HG03139 (cell line): ENCODE results near the gene RNF103.
"Not testable (repeated sequence)": the region's sequence is repeated elsewhere in the genome, so short reads cannot be mapped to it uniquely, and the experiment has no call there.

Experiments used
- ATAC-seq: cut with Tn5 transposase; IDR thresholded peaks from one replicate; pipeline ENCODE4 v1.9.1; 2021; ENCODE audit not compliant: unreplicated experiment

Gene RNF103, protein sequence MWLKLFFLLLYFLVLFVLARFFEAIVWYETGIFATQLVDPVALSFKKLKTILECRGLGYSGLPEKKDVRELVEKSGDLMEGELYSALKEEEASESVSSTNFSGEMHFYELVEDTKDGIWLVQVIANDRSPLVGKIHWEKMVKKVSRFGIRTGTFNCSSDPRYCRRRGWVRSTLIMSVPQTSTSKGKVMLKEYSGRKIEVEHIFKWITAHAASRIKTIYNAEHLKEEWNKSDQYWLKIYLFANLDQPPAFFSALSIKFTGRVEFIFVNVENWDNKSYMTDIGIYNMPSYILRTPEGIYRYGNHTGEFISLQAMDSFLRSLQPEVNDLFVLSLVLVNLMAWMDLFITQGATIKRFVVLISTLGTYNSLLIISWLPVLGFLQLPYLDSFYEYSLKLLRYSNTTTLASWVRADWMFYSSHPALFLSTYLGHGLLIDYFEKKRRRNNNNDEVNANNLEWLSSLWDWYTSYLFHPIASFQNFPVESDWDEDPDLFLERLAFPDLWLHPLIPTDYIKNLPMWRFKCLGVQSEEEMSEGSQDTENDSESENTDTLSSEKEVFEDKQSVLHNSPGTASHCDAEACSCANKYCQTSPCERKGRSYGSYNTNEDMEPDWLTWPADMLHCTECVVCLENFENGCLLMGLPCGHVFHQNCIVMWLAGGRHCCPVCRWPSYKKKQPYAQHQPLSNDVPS

DNA sequence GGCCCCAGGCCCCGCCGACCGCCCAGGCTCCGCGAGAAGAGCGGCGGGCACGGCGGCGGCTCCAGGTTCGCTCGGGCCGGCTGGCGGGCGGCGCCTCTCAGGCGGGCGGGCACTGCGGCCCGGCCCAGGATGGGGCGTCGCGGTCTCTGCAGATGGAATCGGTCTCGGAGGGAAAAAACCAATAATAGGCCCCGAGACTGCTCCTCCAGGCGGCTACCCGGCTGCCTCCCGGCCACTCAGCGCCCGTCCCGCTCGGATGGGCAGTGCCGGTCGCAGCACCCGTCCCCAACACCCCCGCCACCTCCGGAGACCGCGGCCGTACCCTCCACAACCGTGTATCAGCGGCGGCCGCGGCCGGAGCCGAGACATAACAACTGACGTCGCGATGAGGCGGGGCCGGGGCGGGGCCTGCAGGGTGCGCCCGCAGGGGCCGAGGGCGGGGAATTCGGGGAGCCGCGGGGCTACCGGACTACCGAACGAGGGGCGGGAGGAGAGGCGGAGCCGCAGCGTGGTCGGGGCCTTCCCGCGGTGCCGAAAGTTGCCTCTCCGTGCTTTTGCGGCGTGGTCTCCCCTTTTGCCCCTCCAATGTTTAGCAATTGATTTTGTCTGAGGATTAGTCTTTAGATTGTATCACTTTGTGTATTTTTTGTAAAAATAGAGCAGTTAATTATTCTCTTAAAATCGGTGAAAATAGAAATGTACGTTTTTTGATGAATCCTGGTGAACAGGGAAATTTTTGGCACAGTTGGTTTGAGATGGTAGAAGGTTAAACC is at the start of gene RNF103:
Gene RNF103 (minus strand): TSS at position 372 of the 773 bp plus-strand sequence. CDS start 979 bp downstream, outside the sequence.
- peak; percentile 72 for ATAC-seq

DNA sequence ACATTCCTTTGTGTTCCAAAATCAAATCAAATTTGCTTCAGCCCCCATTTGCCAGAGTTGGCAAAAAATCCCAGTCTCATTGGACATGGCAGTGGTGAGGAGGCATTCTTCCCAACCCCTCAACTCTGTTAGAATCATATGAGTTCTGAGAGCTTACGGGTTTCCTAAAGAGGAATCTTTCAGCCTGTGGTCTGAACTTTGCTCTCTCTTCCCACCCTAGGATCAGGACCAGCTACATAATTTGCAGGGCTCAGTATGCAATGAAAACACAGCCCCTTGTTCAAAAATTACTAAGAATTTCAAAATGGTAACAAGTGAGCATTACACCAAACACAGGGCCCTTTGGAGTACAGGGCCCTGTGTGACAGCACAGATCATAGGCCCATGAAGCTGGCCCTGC is 49.3 kb upstream of the RNF103 start:
- ATAC-seq, result no peak

DNA sequence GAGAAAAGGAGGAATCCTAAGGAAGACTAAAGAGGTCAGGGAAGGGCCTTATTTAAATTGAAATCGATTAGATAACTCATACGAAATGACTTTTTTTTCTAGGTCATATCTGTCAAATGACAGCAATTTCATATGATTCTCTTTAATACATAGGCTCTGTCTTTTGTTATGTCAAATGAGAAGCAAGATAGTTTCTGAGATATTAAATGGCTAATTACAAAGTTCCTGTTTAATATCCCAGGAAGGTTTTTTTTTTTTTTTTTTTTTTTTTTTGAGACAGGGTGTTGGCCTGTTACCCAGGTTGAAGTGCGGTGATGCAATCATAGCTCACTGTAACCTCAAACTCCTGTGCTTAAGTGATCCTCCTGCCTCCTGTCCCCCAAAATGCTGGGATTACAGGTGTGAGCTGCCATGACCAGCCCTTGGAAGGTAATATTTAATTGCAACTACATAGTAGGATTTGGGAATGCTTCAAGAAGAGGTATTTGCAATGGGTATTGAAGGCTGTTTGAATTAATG is 48.4 kb upstream of the RNF103 start:
- ATAC-seq, result no peak

DNA sequence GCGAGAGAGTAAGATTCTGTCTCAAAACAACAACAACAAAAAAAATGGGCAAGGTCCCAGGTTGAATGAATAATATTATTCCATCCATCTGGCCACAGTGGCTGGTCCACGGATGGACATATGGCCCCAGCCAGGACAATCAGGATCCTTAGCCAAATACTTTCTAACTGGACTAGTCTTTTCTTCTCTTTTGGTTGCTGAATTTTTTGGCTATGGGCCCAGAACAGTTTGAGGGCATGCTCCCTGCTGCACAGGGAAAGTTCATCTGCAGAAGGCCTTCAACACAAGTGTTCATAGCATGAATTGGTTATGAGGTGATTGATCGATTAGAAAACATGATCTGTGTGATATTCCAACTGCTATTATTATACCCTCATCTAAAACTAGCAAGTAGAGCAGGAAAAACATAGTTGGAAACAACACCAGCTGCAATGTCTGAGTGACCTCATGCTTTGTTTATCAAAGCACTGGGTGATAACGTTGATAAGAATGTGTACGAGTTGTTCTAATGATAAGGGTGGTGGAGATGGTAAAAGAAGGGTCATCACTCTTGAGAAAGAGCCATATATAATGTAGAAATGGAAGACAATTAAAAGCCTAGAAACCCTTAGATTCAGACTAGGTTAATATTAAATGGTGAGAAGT is 47.8 kb upstream of the RNF103 start:
- ATAC-seq, result no peak

DNA sequence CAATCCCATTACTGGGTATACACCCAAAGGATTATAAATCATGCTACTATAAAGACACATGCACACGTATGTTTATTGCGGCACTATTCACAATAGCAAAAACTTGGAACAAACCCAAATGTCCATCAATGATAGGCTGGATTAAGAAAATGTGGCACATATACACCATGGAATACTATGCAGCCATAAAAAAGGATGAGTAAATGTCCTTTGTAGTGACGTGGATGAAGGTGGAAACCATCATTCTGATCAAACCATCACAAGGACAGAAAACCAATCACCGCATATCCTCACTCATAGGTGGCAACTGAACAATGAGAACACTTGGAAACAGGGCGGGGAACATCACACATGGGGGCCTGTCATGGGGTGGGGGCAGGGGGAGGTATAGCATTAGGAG is 45.7 kb upstream of the RNF103 start:
- ATAC-seq, result not testable (repeated sequence)

DNA sequence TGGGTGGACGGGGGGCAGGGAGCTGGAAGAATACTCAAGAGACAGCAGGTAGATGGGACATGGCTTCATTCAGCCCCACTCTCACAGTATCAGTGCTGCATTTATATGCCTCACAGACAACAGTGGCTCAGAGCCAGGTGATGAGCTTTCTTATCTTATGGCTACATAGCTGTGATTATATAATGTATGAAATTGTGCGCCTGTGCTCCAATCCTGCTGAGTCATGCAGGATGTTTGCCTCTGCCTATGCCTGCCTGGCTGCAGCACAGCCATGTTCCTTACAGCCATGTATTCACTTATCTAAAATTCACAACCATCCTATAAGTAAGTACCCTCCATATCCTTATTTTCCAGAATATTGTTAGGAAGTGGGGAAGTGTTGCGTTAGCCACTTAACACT is 37.7 kb upstream of the RNF103 start:
- no peak for ATAC-seq

DNA sequence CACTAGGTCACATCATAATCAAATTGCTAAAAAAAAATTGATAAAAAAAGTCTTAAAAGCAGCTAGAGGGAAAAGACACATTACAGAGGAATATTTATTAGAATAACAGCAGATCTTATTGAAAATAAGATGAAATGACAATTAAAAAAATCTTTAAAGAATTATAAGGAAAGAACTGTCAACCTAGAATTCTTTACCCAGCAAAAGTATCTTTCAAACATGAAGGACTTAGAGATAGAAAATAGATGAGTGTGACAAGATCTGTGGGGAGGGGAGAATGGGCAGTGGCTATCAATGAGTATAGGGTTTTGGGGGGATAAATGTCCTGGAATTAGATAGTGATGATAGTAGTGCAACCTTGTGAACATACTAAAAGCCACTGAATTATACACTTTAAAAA is 26.5 kb upstream of the RNF103 start:
- ATAC-seq, result no peak

DNA sequence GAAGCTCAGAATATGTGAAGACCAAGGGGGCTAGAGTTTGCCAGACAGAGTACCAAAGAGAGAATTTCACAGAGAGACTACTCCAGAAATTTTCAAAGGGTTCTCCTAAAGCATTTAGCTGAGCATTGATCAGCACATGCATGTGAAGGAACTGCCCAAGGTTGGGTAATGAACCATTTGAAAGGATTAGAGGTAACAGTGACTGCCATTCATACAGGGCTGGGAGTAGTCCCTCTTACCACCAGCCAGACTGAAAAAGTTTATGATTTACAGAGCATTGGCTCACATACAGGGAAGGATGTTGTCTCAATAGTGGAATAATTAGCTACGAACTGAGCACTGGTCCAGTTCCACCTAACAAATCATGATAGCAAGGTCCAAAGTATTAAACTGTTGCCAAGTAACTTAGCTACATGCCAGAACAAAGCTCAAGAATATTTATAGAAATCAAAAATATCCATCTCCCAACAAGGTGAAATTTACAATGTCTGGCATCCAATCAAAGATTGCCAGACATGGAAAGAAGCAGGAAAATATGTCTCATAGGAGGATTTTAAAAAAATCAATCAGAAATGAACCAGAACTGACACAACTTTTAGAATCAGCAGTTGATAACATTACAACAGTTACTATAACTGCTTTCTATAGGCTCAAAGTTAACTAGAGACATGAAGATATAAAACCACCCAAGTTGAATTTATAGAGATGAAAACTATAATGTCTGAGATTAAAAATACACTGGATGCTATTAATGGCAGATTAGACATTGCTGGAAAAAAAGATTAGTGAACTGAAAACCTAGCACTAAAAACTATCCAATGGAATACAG is 25.7 kb upstream of the RNF103 start:
- ATAC-seq, result no peak

DNA sequence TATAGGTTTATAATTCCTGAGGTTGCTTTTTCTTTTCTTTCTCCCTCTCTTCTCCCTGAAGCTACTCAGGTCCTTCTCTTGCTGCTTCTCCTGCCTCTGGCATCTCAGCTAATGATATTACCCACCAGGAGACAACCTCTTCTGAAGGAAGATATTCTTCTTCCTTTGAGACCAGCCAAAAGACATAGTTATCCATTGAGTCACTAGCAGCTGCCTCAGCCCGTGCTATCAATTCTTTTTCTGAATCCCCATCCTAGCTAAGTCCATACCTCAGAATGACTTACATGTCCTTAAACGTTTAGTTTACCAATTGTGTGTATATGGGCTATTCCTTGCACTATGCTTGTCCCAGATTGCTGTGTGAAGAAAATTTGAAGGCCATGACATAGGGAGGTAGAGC is 25.0 kb upstream of the RNF103 start:
- ATAC-seq, result no peak

DNA sequence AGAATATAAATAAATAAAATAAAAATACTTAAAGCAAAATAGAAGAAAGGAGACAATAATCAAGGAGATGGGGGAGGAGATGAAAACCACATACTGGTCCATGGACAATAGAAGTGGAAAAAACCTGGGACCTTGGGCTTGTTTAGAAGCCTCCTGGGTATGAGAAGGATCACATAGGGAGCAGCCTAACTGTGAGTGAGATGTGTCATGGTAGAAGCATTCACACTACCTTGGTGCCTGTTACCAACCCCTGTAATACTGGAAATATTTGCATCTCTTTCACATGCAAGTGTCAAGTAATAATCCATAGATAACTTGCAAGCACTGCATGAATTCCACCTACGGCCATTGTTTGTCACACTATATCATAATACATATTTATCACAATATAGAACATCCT is 23.2 kb upstream of the RNF103 start:
- ATAC-seq, result no peak

DNA sequence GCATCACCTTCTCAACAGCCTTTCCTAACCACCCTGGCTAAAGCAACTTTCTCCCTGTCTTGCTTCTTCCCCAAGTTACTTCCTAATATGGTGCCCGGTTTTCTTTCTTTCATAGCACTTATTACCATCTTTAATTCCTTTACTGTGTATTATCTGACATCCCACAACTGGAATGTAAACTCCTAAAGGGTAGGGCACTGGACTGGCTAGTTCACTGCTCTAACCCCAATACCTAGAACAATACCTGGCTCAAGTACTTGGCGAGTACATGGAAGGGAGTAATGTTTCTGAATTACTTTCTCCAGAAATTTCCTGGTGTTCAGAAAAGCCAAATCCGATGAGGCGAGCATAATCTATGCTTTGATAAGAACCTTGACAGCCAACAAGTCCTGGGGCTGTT is 22.7 kb upstream of the RNF103 start:
- no peak for ATAC-seq

DNA sequence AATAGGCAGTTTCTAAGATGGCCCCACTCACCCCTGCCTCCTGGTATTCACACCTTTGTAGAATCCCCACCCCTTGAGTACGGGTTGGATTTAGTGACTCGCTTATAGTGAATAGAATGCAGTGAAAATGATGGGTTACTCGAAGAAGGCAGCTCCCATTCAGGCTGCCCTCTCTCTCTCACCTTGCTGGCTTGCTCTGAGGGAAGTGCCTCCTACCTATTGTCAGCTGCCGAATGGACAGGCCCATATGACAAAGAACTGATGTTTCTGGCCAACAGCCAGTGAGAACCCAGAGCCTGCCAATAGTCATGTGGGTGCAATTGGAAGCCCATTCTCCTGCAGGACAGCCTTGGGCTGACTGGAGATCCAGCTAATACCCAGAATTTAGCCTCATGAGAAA is 22.1 kb upstream of the RNF103 start:
- no peak for ATAC-seq

DNA sequence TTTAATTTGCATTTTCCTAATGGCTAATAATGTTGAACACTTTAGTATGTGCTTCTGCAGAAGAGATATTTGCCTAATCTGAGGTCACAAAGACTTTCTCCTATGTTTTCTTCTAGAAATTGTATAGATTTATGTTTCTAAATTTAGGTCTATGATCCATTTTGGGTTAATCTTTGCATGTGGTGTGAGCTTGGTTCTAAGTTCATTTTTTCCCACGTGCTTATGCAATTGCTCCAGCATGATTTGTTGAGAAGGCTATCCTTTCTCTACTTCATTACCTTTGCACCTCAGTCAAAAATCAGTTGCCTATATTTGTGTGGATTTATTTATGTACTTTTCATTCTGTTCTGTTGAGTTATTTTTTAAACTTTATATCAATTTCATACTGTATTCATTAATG is 15.0 kb upstream of the RNF103 start:
- no peak for ATAC-seq

DNA sequence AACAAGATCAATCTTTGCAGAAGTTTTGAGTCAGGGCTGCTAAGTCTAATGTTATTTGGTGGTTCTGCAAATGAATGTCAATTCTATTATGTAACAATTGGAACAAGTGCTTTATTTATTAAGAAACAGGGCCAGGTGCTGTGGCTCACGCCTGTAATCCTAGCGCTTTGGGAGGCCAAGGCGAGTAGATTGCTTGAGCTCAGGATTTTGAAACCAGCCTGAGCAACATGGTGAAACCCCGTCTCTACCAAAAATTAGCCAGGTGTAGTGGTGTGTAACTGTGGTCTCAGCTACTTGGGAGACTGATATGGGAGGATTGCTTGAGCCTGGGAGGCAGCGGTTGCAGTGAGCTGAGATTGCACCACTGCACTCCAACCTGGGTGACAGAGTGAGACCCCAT is 13.2 kb upstream of the RNF103 start:
- no peak for ATAC-seq

DNA sequence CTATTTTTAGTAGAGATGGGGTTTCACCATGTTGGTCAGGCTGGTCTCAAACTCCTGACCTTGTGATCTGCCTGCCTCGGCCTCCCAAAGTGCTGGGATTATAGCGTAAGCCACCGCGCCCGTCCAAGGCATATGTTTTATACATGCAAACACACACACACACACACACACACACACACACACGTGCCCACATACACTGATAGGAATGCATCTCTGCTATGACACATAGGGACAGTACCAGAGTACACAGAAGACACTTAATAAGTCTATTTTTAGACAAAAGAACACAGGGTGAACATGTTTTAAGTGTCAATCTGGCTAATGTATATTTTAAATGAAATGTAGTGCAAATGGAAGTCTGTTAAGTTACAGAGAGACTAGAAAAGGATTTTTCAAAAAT is 10.7 kb upstream of the RNF103 start:
- no peak for ATAC-seq

DNA sequence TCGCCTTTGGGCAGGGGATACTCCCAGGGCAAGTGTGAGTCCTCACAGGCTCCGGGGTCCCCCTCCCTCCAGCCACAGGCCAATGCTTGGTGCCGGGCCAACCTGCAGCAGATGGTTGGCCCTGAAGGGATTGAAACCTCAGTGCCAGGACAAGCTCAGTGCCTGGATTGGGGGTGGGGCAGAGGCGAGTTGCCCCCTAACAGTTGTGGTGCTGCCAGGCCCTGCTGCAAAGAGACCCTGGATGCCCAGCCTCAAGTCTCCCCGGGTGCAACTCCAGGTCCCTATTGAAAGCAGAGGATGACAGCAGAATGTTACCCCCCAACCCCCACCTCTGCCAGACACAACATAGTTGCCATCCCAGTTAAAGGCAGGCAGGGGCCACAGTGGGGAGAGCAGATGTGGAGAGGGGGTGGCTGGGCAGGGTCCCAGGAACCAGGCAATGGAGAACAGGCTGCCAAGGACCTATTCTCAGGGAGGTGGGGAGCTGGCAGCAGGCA is 9.5 kb upstream of the RNF103 start:
- no peak for ATAC-seq

DNA sequence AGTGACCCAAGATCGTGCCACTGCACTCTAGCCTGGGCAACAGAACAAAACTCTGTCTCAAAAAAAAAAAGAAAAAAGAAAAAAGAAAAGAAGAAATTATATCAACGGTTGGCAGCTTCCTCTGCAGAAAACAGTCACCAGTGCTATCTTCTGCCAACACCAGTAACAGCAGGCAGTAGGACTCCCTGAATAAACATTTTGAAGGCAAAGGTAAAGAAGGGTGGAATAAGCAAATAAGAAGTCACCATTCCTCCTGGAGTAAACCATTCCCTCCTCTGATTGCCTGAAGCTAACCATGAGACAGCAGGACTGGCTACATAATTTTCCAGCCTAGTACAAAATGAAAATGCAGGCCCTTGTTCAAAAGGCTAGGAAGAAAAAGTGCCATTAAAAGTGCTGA is 9.0 kb upstream of the RNF103 start:
- ATAC-seq, result no peak

DNA sequence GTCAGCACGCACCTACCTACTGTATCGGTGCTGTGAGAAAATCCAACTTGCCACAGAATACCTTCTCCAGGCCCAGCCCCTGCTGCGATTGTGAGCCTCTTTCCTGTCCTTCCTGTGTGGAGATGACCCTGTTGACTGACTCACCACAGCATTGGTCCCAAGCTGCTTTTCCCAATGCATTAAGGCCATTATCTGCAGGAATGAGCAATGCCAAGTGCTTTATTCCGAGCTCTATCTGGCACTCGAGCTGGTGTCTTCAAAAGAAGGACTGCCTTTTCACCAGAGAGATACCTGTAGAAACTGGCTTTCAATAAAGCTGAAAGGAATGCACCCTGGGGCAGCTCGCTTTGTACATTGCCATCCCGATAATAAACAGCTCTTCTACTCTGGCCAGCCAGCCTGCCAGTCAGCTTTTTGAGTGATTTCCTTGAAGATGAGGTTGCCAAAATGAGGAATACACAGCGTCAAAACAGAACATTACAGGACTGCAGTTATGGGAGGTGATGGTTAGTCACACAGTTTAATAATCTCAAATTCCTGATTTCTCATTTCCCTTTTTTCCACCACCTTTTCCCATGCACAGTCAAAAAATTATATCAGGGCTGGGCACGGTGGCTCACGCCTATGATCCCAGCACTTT is 8.3 kb upstream of the RNF103 start:
- ATAC-seq, result no peak

DNA sequence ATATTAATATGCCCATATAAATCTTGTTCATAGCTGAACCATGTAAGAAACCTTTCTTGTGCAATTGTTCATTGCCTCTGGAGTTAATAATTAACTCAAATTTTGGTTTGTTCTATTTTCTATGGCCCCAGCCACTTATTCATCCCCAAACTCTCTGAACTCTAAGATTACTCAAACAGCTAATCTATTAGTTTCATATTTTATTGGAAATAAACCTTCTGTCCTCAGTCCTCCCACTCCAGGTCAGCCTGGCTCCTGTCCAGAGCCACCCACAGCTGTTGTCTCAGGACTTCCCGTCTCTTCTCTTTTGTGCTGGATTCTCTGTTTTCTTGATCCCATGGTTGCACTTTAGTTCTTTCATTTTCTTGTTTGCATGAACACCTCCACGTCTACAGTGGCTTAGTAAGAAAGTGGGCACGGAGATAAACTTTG is 4.4 kb upstream of the RNF103 start:
- no peak for ATAC-seq

DNA sequence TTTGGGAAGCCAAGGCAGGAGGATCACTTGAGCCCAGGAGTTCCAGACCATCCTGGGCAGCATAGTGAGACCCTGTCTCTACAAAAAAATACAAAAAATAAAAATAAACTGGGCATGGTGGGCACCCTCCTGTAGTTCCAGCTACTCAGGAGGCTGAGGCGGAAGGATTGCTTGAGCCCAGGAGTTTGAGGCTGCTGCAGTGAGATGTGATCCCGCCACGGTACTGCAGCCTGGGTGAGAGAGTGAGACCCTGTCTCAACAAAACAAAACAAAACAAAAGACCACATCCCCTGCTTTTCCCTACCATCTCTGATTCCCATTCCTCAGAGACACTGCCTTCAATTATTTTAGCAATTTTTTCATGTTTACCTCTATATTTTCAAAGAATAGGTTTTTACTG is 3.9 kb upstream of the RNF103 start:
- no peak for ATAC-seq
